Skin epidermis (tissue), 12 donors: ENCODE data around the gene SASH1.
A peak's percentile ranks its signal among the peaks of the same experiment; 100 is the strongest.

Source experiments
- H3K27ac ChIP-seq, 21 experiments: fragments of 200-600 bp; sonication (generic) in 11 of 21; one replicate each; pipeline ENCODE4 v1.5.0; 2020; ENCODE audit warnings: mild to moderate bottlenecking in 3 of 21, inconsistent platforms in 2 of 21, moderate library complexity in 2 of 21
- H3K4me3 ChIP-seq, 7 experiments: fragments of 200-600 bp; sonication (generic) in 2 of 7; one replicate each; pipeline ENCODE4 v1.5.0; 2020; ENCODE audit warnings: inconsistent platforms in 2 of 7, mild to moderate bottlenecking in 2 of 7, moderate library complexity in 1 of 7

The SASH1 gene

GRCh38 chr6:148507774-148508173, 165.1 kb downstream of the SASH1 start:
- Histone ChIP-seq H3K27ac (peak overlapping the region in 18 of 21 experiments; percentile 1 to 91 (median 80)), H3K4me3 (no peak overlapping the region)

GRCh38 chr6:148508401-148509041, 165.9 kb downstream of the SASH1 start:
- H3K27ac ChIP-seq: peak overlapping the region in 20 of 21 experiments; percentile 4 to 91 (median 78)
- peak overlapping the region; percentile 9 to 40 (median 25) for H3K4me3 ChIP-seq

DNA sequence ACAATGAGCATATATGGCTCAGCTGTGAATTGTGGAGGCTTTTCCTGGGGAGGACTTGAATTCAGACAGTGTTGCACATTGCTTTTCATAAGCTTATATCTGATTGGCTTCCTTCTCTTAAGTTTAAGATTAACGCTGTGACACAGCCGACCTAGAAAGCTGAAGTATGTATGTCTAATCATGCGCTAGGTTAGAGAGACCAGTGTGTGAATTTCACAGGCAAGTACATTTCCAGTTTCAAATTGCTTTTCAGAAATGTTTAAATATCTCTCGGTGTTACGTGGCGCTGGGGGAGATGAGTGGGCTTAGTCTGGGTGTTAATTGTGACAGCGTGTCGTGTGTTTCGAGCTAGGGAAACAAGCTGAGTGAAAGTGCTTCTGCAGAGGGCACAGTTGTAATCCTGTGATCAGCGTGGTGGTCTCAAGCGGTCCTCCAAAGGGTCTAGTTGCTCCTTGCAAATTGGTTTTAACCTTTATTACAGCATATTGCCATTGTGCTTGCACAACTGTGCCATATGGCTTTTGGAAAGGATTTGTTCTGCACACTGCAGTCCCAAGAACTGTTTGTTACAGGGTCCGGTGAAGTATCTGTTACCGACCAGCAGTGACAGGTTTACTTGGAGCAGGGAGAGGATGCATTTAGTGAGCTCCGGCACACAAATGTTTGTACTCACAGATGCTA, 166.6 kb downstream of the SASH1 start:
- Histone ChIP-seq H3K27ac (peak overlapping the region in 20 of 21 experiments; percentile 4 to 91 (median 78)), H3K4me3 (peak overlapping the region; percentile 9 to 40 (median 25))

DNA sequence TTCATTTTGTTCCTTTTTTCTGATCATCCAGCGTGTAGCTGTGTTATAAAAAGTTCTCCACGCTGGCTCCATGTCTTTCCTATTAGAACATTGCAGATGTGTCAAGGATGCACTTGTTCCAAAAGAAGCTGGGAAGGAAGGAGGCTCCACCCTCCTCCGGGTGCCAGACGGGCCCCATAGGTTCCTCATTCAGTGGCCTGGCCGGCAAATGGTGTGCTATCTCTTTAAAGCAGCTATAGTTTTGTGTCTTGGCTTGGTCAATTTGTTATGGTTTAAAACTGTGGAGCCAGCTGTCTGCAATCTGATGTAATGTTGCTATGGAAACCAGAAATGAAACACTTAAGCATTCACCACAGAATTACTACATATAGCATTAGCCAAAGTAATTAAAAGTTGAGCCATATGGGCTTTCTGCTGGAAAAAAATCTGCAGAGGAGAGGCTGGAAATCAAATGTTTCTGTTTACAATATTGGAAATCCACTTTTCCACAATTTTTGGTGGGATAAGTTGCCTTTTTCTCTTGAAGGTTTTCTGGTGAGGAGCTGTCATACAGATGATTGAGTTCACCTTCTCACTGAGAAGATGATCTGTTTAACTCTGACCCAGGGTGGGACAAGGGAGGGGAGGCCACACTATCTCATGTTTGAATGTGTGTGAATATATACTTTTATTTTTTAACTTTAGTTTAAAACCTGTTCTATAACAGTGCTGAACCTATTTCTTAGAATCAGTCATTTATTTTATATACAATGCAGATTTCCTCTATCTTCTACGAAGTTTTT, 167.4 kb downstream of the SASH1 start:
- peak overlapping the region; percentile 9 to 40 (median 25) for H3K4me3 ChIP-seq
- H3K27ac ChIP-seq: peak overlapping the region in 19 of 21 experiments; percentile 14 to 91 (median 80)

DNA sequence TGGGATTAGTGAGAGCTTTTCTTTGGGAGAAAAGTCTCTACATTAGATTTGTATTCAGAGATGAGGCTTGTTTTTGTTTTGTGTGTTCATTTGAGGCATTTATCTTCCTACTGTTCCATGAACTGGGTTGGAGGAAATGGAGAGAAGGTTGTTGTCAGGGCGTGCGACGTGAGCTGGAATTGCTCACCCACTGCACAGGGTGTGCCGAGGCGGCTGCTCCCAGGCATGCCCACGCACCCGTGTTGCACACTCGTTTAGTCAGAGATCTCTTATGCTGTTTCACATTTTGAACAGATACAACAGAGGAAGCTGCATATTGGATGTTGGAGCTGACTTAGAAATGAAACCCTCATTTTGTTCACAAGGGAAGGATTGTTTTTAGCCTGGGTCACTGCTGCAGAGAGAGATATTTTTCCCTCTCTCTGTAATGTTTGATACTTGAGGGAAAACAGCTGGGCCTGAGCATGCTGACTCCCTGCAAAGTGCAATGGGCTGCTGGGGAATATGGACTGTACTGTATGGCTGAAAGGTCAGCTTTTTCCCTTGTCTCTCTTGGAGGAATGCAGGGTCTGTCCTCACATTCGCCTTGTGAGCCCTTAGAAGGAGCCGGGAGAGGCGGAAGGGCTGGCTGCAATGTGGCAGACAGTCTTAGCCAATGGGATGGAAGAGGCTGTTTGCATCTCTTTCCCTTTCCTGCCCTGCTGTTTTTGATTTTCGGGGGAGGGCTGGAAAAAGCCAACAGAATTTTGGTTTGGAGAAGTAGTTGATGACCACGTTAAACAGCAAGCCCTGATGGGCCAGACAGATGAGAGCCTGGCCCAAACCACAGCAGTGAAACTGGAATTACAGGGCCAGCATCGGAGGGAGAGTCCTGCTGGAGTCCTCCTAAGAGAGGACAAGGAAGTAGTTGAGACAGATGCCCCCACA, 170.8 kb downstream of the SASH1 start:
- H3K4me3 ChIP-seq: no peak overlapping the region
- H3K27ac ChIP-seq: peak overlapping the region in 20 of 21 experiments; percentile 45 to 90 (median 73)

GRCh38 chr6:148514091-148514845, 171.6 kb downstream of the SASH1 start:
- peak overlapping the region in 20 of 21 experiments; percentile 45 to 90 (median 73) for H3K27ac ChIP-seq
- no peak overlapping the region for H3K4me3 ChIP-seq

DNA sequence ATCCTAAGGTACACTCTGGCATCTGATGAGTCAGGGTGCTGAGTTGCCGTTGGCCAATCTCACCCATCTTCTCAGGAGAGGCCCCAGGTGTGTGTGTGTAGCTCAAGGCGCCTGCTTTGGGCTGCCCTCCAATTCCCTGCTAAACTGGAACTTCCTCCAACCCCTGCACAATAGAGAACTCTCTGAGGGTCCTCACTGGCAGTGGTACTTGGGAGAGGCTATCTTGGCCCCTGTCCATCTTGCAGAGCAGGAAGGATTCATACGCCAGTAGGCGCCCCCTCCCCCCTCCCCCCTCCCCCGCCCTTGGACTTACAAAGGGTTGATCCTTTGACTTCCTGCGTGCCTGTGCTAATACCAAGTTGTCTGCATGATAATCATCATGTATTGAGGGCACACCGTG, 173.6 kb downstream of the SASH1 start:
- Histone ChIP-seq H3K27ac (peak overlapping the region in 7 of 21 experiments; percentile 21 to 72 (median 39)), H3K4me3 (no peak overlapping the region)

- H3K27ac ChIP-seq: peak overlapping the region in 7 of 21 experiments; percentile 21 to 72 (median 34)
Measured at GRCh38 chr6:148516617-148517016, 174.0 kb downstream of the SASH1 start.

DNA sequence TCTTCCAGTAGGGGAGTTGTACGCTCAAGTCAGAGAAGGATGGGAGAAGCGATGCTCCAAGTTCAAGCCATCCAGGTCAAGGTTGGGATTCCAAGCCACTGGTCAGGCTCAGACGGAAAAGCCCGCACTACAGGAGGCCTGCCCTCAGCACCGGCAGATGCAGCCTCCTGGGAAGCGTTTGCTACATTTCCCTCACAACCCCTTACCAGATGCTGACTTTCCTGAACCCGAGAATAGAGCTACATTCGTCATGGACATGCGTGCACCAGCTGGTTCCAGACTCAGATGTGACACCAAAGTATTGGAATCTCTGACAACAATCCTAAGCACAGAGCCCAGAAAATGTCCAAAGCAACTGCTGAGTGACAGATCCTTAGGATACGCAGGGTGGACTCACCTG, 174.8 kb downstream of the SASH1 start:
- H3K4me3 ChIP-seq: no peak overlapping the region
- H3K27ac ChIP-seq: peak overlapping the region in 6 of 21 experiments; percentile 12 to 77 (median 55)

More at GRCh38 chr6:148516617-148517016, 174.0 kb downstream of the SASH1 start:
- no peak overlapping the region for H3K4me3 ChIP-seq

- peak overlapping the region in 12 of 21 experiments; percentile 3 to 77 (median 38) for H3K27ac ChIP-seq
- H3K4me3 ChIP-seq: no peak overlapping the region
Measured at GRCh38 chr6:148518511-148519156, 176.0 kb downstream of the SASH1 start.

DNA sequence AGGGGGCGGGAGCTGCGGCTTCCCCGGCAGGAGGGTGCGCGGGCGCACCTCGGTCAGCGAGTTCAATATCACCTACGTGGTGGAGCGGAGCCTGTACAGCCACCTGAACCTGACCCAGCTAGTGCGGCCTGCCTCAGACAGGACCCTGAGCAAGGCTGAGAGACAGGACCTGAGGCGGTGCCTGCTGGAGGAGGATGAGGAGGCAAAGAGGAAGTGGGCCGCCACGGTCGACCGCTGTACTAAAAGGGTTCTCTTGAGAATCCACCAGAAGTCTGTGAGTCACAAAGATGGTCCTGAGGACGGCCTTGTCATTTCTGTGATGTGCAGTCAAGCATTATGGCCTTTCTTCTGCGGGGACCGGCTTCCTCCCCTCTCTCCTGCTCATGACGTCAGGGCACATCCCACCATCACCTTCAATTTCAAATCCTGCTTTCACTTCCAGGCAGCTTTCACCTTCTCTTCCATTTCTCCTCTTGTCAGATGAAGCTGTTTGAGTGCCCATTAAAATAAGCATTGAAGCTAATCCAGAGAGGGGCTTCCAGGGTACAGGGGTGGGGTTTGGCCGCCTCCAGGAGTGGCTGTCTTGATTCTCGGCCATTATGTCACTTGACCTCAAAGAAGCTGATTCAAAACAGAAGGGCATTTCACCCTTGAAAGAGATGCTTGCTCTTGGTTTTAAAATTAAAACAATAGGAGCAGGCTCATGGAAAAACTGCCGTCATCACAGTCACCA, 177.6 kb downstream of the SASH1 start:
- Histone ChIP-seq H3K4me3 (no peak overlapping the region), H3K27ac (peak overlapping the region in 12 of 21 experiments; percentile 6 to 77 (median 38))

DNA sequence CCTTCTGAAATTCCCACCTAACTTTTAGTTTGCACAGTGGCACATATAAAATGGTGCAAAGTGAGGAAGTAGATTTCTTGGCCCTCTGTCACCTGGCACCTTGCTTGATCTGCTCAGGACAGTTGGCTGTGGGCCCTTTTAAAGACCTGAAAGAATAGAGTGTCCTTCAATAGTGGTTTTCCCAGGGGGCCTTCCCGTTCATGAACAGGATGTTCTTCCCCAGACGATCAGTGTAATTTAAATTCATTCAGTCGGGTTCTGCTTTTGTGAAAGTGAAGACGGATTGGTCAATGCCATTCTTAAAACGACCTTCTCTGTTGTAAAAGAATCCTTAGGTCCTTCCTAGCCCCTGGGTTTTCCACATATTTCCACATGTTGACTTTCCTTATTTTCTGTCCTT, 178.5 kb downstream of the SASH1 start:
- peak overlapping the region in 15 of 21 experiments; percentile 6 to 73 (median 36) for H3K27ac ChIP-seq
- H3K4me3 ChIP-seq: no peak overlapping the region

- no peak overlapping the region for H3K4me3 ChIP-seq
- peak overlapping the region in 11 of 21 experiments; percentile 8 to 73 (median 37) for H3K27ac ChIP-seq
Measured at GRCh38 chr6:148521586-148521985, 178.9 kb downstream of the SASH1 start.

GRCh38 chr6:148523048-148523447, 180.4 kb downstream of the SASH1 start:
- H3K27ac ChIP-seq: peak overlapping the region in 3 of 21 experiments; percentile 6 to 46 (median 31)

DNA sequence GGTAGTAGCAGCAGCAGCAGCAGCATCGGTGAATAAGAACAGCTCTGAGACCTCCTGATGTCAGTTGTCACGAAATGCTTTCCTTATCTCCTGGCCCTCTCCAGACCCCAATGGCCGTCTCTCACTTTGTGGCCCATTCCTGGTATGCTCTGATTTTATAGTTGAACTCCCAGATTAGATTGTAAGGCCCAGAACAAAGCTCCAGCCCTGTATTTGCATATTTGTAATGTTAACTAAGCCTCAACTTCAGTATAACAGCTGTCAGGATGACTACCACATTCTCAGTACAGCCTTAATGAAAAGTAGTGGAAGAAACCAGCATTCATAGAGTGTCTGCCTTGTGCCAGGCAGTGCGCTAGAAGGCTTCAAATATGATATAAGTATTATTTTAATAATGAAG, 180.9 kb downstream of the SASH1 start:
- no peak overlapping the region for H3K4me3 ChIP-seq
- H3K27ac ChIP-seq: peak overlapping the region in 3 of 21 experiments; percentile 6 to 46 (median 31)

More at GRCh38 chr6:148523048-148523447, 180.4 kb downstream of the SASH1 start:
- no peak overlapping the region for H3K4me3 ChIP-seq

GRCh38 chr6:148524471-148524882, 181.8 kb downstream of the SASH1 start:
- Histone ChIP-seq H3K4me3 (no peak overlapping the region), H3K27ac (peak overlapping the region in 8 of 21 experiments; percentile 7 to 56 (median 31))

GRCh38 chr6:148524976-148525375, 182.3 kb downstream of the SASH1 start:
- Histone ChIP-seq H3K4me3 (no peak overlapping the region), H3K27ac (peak overlapping the region in 8 of 21 experiments; percentile 7 to 56 (median 41))
